KMS-11 (cell line): Measurements from ENCODE around the gene PTPRF.

Experiments
- H2AFZ ChIP-seq: fragments of 200-600 bp; sonication (generic); 2 replicates; pipeline ENCODE4 v1.6.1; 2016; ENCODE audit warnings: antibody characterized with exemption, mixed run types, low read depth
- H3K27ac ChIP-seq: fragments of 200-600 bp; sonication (generic); 2 replicates; pipeline ENCODE4 v1.6.1; 2016; ENCODE audit warnings: mild to moderate bottlenecking, mixed run types
- H3K27me3 ChIP-seq: fragments of 200-600 bp; sonication (generic); 2 replicates; pipeline ENCODE4 v1.6.1; 2017; ENCODE audit warnings: mild to moderate bottlenecking, low read depth, mixed run types, moderate library complexity; ENCODE audit not compliant: insufficient read depth
- H3K36me3 ChIP-seq: fragments of 200-600 bp; sonication (generic); 2 replicates; pipeline ENCODE4 v1.6.1; 2017; ENCODE audit warnings: mild to moderate bottlenecking, mixed run types; ENCODE audit not compliant: insufficient read depth
- H3K4me1 ChIP-seq: fragments of 200-600 bp; sonication (generic); 2 replicates; pipeline ENCODE4 v1.6.1; 2016; ENCODE audit warnings: mild to moderate bottlenecking, low read depth, mixed run types; ENCODE audit not compliant: poor library complexity, severe bottlenecking
- H3K4me2 ChIP-seq: fragments of 200-600 bp; sonication (generic); 2 replicates; pipeline ENCODE4 v1.7.0; 2016; ENCODE audit warnings: mild to moderate bottlenecking, mixed run types
- H3K4me3 ChIP-seq: fragments of 200-600 bp; sonication (generic); IDR thresholded peaks from 2 replicates; pipeline ENCODE4 v1.6.1; 2017; ENCODE audit warnings: low read depth, low read length, mixed read lengths; ENCODE audit not compliant: insufficient read depth
- H3K79me2 ChIP-seq: fragments of 200-600 bp; sonication (generic); 2 replicates; pipeline ENCODE4 v1.6.1; 2016; ENCODE audit warnings: low read depth, mixed run types; ENCODE audit not compliant: insufficient read depth
- H3K9ac ChIP-seq: fragments of 200-600 bp; sonication (generic); 2 replicates; pipeline ENCODE4 v1.6.1; 2016; ENCODE audit warnings: mild to moderate bottlenecking, mixed run types
- H4K20me1 ChIP-seq: fragments of 200-600 bp; sonication (generic); 2 replicates; pipeline ENCODE4 v1.6.1; 2016; ENCODE audit warnings: mild to moderate bottlenecking, mixed run types; ENCODE audit not compliant: insufficient read depth
- CTCF ChIP-seq: fragments of 200-600 bp; sonication (generic); conservative IDR thresholded peaks from 2 replicates; pipeline ENCODE4 v1.6.1; 2017; ENCODE audit warnings: low read depth, mild to moderate bottlenecking, antibody characterized with exemption, low read length, moderate library complexity, mixed read lengths

PTPRF gene

DNA sequence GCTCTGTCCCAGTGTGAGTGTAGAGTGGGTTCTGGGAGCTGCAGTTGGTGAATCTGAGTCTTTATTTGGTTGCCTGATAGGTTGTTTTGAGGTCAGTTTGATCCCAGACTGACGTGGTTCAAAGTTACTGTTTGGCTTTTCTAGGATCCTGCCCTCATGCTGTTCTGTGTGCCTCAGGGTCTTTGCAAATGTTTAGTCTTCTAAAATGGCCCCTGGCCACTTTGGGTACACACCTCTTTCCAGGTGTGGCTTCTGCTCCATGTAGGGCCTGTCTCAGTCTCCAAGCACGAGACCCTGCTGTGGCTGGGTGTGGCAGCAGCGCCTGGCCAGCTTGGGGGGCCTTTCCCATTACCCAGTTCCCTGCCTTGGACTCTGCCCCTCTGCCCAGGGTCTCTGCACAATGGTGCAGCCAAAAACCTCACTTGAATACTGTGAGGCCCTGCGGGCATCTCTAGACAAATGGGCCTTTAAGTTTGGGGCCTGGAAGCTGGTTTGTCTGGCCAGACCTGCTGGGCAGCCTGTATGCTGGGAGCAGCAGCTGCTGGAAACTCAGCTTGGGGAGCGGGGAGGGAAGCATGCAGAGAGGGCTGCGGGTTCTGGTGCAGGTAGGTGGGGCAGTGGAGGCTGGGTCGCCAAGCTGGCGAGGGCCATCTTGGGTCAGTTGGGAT lies 5.6 kb downstream of the PTPRF start:
- Histone ChIP-seq H3K4me2 (no peak overlapping the region), H4K20me1 (no peaks in the 10 kb centered on the region), H3K9ac (no peak overlapping the region), H3K4me1 (peaks cover 3% of the 10 kb centered on the region), H3K4me3 (no peak overlapping the region), H2AFZ (no peak overlapping the region), H3K27ac (no peak overlapping the region), H3K79me2 (no peaks in the 10 kb centered on the region; the same call in 1 of the 2 replicates), H3K27me3 (no peaks in the 10 kb centered on the region), H3K36me3 (no peaks in the 10 kb centered on the region)
- no peak for TF ChIP-seq CTCF

DNA sequence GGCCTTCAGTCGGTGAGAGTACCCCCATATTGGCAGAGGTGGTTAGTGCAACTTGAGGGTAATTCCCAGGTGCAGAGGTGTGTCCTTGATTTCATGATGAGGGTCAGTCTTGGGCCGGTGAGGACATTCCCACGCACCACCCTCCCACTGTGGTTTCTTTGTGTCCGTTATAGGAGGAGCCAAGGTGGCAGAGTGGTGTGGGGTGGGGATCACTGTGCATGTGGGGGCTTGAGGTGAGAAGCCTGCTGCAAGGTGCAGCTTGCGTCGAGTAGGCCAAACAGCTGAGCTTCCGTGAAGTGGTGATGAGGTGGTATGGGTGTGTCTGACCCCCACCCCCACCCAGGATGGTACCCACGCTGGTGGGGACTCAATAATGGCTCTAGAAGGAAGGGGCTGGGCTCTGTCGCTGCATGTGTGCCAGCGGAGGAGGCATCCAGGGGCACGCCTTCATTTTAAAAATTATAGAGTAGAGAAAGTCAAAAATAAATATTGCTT lies 6.2 kb downstream of the PTPRF start:
- no peak overlapping the region for H3K27ac ChIP-seq
- H3K4me3 ChIP-seq = no peak overlapping the region
- no peaks in the 10 kb centered on the region; the same call in 1 of the 2 replicates for H3K79me2 ChIP-seq
- no peak overlapping the region for H2AFZ ChIP-seq
- no peak overlapping the region for H3K9ac ChIP-seq
- no peaks in the 10 kb centered on the region for H3K27me3 ChIP-seq
- no peaks in the 10 kb centered on the region for H4K20me1 ChIP-seq
- TF ChIP-seq CTCF = no peak
- no peaks in the 10 kb centered on the region for H3K36me3 ChIP-seq
- no peak overlapping the region for H3K4me2 ChIP-seq
- peaks cover 3% of the 10 kb centered on the region for H3K4me1 ChIP-seq

- H2AFZ ChIP-seq = no peak overlapping the region
- TF ChIP-seq CTCF = no peak
- H3K4me1 ChIP-seq = no peaks in the 10 kb centered on the region
- no peaks in the 10 kb centered on the region for H4K20me1 ChIP-seq
- no peak overlapping the region for H3K4me3 ChIP-seq
- no peak overlapping the region for H3K27ac ChIP-seq
- H3K9ac ChIP-seq = no peak overlapping the region
- no peaks in the 10 kb centered on the region; the same call in 1 of the 2 replicates for H3K79me2 ChIP-seq
- H3K27me3 ChIP-seq = no peaks in the 10 kb centered on the region
- no peak overlapping the region for H3K4me2 ChIP-seq
- no peaks in the 10 kb centered on the region for H3K36me3 ChIP-seq
Observed at GRCh38 chr1:43537423-43538142, 6.9 kb downstream of the PTPRF start.

DNA sequence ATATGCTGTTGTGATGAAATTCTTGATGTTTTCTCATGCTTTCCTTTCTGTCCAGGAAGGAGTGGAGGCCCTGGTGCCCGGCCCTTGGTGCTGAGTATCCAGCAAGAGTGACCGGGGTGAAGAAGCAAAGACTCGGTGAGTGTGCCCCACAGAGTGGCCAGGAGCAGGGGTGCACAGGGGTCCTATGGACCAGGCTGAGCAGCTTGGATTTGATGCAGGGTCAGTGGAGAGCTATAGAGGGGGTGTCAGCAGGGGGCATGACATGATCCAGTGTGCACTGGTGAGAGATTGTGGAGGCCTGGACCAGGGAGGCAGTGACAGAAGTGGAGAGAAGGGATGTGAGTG lies 7.4 kb downstream of the PTPRF start:
- Histone ChIP-seq H3K4me1 (no peaks in the 10 kb centered on the region), H3K27me3 (no peaks in the 10 kb centered on the region), H3K4me2 (no peak overlapping the region), H3K27ac (no peak overlapping the region), H3K36me3 (no peaks in the 10 kb centered on the region), H3K79me2 (no peaks in the 10 kb centered on the region; the same call in 1 of the 2 replicates), H2AFZ (no peak overlapping the region), H3K4me3 (no peak overlapping the region), H3K9ac (no peak overlapping the region), H4K20me1 (no peaks in the 10 kb centered on the region)
- no peak for TF ChIP-seq CTCF
